HG03039 (cell line): Measurements from ENCODE around the gene DOCK3.

Experiments used
- ATAC-seq: cut with Tn5 transposase; IDR thresholded peaks from one replicate; pipeline ENCODE4 v1.9.1; 2021; ENCODE audit warnings: mild to moderate bottlenecking, moderate library complexity; ENCODE audit not compliant: unreplicated experiment

The DOCK3 gene, protein sequence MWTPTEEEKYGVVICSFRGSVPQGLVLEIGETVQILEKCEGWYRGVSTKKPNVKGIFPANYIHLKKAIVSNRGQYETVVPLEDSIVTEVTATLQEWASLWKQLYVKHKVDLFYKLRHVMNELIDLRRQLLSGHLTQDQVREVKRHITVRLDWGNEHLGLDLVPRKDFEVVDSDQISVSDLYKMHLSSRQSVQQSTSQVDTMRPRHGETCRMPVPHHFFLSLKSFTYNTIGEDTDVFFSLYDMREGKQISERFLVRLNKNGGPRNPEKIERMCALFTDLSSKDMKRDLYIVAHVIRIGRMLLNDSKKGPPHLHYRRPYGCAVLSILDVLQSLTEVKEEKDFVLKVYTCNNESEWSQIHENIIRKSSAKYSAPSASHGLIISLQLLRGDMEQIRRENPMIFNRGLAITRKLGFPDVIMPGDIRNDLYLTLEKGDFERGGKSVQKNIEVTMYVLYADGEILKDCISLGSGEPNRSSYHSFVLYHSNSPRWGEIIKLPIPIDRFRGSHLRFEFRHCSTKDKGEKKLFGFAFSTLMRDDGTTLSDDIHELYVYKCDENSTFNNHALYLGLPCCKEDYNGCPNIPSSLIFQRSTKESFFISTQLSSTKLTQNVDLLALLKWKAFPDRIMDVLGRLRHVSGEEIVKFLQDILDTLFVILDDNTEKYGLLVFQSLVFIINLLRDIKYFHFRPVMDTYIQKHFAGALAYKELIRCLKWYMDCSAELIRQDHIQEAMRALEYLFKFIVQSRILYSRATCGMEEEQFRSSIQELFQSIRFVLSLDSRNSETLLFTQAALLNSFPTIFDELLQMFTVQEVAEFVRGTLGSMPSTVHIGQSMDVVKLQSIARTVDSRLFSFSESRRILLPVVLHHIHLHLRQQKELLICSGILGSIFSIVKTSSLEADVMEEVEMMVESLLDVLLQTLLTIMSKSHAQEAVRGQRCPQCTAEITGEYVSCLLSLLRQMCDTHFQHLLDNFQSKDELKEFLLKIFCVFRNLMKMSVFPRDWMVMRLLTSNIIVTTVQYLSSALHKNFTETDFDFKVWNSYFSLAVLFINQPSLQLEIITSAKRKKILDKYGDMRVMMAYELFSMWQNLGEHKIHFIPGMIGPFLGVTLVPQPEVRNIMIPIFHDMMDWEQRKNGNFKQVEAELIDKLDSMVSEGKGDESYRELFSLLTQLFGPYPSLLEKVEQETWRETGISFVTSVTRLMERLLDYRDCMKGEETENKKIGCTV (N-terminal part only)

DNA sequence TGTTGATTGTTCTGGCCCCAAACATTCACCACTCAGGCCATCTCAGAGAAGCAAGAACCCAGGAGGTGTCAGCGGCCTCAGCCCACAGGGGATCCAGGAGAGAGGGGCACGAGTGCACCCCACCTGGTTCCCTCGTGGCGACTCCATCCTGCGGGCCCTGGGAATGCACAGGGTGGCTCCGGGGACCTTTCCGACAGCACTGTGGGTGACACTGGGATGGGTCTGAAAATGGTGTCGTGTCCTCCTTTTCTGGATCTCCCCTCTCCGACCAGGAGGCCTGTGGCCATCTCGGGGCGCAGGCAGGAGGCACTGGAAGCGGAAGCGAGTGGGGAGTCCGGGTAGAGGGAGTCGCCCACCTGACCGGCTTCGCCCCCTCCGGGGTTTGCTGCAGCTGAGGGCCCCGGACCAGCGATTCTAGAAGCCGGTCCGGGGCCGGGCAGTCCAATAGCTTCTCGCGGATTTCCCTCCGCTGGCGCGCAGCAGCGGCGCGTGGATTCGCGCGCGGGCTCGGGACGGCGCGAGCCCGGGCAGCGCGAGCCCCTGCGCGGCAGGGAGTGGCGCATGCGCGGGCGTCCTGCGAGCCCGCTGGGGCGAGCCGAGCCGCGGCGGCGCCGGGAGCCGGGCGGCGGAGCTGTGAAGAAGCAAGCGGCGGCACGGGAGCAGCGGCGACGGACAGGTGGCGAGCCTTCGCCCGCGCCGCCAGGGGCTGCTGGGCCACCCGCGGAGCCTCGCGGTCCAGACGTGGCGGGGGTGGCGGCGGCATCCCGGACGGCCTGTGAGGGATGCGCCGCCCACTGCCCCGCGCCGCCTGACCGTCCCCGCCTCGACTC is at the start of gene DOCK3:
TSS of gene DOCK3 (plus strand) at position 579 of the 830 bp plus-strand sequence. CDS start 337 bp downstream, outside the sequence.
- ATAC-seq: peak; percentile 45

DNA sequence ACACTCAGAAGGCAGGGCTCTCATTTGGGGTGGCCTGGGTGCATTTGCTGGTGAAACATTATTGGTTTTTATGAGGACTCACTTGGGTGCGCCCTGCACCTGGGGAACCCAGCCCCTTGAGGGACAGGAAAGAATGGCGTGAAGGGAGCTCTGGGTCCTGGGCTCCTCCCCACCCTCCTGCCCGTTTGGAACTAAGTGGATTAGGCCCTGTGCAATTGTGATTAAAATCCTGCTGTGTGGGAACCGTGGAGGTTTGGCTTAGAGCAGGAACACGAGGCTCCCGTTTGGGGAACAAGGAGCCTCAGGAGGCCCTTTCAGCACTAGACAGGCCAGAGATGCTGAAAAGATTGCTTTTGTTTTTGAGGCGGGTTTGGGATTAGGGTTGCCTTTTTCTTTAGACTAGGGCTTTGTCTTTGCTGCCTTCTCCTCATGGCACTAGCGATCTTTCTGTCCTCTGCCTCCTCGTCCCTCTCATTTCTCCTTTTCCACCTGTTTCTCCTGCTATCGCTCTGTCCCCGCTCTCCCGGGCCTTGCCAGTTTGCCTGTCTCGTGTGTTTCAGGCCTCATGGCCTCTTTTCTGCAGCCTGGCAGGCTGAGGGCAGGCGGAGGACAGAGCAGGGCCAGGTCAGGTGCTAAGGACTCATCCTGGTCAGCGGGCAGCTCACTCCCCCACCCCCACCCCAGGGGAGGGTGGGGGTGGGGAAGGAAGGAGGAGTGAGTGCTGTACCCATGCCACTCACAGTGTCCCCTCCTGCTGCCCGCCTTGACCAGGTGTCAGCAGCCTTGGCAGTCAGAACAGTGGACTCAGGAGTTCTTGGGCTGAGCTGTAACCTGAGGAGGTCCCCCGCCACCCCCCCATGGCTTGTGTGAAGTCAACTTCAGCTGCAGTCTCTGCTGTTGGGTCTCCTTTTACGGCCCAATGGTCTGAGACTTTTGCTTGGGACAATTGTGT is 49.2 kb upstream of the DOCK3 start:
- ATAC-seq: no peak

DNA sequence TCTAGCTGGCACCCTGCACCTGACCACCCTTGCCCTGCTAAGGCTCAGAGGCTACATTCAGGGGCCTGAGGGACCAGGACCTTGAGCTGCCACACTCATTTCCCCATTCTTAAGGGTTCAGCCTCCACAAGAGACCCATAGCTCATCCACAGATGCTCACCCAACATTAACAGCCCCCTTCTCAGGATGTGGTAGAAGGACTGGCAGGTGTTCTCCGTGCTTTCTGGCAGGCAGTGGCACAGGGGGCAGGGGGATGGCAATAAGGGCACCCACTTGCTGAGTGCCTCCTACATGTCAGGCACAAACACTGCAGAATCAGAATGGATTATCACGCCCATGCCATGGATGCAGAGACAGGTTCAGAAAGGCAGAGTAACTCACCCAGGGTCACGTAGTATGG is 48.3 kb upstream of the DOCK3 start:
- ATAC-seq: no peak

DNA sequence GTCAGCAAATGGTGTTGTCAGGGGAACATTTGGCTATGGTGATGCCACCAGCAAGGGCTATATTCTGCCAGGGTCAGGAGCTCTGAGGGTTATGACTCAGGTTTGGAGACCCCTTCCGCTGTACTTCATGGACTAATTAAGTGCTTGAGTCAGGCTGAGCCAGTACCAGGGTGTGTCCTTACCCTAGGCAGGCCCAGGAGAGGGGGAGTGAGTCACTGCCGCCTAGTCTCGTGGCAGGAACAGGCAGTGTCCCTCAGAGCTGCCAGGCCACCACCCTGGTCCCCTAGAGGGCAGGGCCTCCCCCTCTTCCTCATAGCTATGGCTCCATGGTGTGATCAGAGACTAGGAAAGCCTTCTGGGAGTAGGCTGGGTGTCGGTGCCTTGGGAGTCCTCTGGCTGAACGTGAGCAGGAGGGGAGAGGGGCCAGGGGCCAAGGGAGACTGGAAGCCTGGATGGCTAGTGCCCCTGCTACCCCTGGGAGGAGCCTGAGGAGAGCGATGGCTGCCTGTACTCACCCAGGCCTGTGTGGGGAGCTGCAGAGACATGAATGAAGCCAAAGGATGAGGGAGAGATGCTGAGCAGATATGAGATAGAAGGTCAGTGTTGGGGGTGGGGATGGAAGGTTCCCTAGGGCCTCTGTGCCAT is 47.2 kb upstream of the DOCK3 start:
- ATAC-seq: no peak

DNA sequence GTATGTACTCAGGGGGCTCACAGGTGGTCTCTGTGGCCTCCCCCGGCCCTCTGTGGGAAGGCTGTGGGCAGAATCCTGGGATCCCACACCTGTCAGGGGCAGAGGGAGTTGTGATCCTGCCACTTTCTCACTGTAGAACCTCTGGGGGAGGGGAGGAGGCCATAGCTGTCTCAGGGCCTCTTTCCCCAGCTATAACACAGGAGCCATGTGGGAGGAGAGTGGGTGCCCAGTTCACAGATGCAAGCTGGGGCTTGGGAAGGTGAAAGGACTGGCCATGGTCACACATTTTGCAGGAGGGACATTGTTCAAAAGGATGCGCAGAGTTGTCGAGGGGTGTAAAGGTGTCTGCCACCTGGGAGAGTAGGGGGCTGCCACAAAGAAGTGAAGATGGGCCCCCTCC is 46.1 kb upstream of the DOCK3 start:
- ATAC-seq: no peak

DNA sequence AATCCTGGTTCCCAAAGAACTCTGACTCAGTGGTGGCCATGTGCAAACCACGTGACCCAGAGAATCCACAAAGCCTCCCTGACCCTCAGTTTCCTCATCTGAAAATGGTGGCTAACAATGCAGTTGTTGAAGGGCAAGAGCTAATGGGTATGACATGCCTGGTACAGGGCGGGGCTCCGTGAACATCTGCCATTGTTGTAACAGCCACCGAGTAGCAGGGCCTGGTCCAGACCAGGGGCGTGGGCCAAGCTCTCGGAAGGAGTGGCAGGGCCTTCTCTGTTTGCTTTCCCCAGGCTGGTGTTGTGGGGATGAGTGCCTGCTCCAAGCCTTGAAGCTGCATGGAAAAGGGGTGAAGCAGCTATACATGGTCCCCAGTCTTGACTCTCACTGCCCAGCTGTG is 44.3 kb upstream of the DOCK3 start:
- ATAC-seq: no peak

DNA sequence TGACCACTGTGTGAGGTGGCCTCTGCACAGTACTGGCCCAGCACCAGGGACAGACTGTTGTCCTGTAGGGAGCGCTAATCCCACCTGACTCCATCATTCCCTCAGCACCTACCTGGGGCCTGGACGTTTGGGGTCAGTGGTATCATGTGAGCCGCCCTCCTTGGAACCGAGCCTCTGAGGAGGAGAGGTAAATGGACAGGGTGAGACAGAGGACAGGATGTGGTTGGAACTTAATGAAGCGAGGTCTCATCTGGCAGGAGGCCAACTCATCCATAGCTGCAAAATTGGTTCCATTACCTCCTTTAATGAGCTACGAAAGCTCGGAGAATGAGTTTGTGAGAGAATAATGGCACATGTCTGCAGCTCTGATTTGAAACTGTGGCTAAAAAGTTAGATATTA is 43.9 kb upstream of the DOCK3 start:
- ATAC-seq: no peak

DNA sequence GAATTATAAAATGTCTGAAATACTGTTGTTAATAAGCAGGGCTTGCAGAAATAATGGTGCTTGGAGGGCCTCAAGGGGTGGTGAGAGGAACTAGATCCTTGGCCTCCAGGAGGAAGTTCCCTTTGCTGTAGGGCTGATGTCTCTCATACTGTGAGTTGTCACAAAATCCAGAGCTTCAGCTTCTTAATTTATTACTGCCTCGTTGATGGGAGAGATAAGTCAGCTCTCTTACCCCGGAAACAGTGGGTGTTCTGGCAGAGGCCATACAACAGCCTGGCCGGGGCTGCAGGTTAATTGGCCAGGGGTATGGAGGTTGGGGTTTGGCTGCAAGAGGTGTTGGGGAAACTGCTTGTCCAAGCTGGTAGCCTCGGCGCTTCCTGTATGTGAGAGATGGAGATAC is 42.3 kb upstream of the DOCK3 start:
- ATAC-seq: no peak

DNA sequence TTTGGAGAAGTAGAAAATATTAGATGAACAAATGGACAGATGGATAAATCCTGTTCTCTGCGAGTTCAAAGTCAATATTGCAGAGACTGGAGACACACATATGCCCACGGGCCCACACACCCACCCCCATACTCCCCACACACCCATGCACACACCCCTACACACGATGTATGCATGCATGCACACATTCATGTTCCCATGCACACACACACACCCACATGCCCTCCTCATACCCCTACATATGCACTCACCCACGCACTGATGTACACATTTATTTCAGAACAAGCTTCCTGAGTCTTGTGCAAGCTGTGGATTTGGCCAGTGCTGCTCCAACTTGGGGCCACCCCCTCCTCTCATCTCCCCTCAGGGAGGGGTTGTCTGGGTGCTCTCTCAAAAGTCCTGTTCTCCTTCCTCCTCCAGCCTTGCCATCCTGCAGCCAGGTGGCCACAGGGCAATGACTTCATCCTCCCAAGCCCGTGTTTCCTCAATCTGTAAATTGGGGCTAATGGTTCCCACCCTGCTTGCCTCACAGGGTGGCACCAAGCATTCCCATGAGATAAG is 41.4 kb upstream of the DOCK3 start:
- ATAC-seq: no peak

DNA sequence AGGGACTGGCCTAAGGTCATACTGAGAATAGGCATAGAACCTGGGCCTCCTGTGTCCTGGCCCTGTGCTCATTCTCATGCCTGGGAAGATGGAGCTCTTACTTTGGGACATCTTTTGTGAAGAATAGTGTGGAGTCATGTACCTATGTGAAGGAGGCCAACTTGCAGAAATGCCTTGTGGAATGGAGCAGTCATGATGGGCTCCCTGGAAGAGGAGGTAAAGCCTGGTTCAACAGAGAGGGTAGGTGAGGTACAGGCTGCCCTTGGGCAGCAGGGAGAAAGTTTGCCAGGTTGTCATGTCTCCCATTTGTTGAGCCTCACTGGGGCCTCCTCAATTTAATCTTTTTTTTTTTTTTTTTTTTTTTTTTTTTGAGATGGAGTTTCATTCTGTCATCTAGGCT is 39.7 kb upstream of the DOCK3 start:
- ATAC-seq: no peak

DNA sequence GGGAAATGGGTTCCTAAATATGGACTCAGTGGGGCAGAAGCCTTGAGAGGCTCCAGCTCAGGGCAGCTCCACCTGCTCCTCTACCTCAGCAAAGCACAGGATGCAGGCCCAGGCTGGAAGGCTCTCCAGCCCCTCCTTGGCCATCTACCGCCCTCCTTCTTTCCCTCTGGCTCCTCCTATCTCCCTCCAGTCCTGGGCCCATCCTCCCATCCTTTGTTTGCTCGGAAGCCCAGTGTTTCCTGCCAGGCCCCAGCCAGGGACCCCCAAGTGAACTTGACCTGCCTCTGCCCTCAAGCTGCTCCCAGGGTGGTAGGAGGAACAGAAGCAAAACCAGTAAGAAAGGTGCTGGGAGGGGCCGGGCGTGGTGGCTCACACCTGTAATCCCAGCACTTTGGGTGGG is 37.7 kb upstream of the DOCK3 start:
- no peak for ATAC-seq

DNA sequence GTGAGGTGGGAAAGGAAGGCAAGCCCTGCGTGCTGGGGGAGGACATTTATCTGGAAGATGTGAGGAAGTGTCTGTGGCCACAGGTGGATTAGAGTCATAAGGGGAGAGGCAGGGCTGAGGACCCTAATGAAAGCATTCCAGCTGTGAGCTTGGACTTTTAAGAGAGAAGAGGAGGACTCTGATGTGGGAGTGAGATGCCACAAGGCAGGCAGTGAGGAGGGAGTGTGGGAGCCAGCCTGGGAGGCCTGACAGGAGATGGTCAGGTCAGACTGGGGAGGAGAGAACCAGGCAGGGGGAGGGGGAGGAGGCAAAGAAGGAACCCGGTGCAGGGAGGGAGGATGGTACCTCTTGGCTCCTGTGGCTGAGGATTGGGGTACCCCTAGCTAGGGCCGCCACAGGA is 36.8 kb upstream of the DOCK3 start:
- no peak for ATAC-seq

DNA sequence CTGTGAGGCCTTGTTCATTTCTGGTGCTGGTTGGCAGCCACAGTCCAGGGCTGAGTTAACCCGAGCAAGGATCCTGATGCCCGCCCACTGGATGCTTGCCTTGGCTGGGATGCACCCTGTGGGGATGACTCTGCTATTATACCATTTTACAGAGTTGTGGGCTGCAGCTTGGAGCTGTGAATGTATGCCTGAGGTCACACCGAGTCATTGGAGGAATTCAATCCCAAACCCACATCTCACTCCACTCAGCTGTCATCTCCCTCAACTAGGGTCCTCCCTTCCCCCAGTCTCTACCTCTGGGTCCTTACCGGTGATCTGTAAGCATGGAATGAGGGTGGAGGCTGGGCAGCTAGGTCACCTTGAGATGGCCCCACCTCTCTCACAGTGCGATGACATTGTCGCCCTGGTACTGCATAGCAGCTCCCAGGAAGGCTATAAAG is 35.7 kb upstream of the DOCK3 start:
- no peak for ATAC-seq

DNA sequence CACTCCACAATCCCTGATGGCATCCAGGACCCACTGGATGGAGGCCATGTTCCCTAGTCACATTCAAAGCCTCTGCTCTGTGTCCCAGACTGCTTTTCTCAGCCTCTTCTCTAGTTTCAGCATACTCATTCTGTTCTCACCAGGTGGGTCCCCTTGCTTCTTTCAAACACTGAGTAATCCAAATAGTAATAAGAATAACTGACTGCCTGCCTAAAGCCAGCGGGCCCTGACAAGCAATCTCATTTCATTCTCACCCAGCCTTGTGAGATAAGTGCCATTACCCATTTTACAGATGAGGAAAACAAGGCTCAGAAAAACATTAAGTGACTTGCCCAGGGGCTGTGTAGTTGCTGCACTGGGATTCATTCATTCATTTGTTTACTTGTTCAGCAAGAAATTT is 32.3 kb upstream of the DOCK3 start:
- ATAC-seq: no peak

DNA sequence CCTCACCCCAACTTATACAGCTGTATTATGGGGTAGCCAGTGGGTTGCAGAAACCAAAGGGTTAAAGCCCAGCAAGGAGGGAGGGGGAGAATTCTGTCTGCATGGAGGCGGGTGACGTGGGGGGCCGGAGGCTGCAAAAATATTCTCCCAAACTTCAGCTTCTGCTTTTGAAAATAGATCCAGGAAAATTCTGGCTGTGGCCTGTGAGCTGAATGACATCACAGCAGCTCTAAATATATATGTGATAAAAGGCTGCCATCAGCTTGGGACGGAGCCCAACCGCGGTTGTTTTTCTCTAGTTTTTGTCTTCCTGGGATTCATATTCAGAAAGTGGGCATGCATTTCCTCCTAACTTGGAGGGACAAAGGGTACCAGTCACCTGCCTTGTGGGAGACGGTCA is 30.2 kb upstream of the DOCK3 start:
- ATAC-seq: no peak

DNA sequence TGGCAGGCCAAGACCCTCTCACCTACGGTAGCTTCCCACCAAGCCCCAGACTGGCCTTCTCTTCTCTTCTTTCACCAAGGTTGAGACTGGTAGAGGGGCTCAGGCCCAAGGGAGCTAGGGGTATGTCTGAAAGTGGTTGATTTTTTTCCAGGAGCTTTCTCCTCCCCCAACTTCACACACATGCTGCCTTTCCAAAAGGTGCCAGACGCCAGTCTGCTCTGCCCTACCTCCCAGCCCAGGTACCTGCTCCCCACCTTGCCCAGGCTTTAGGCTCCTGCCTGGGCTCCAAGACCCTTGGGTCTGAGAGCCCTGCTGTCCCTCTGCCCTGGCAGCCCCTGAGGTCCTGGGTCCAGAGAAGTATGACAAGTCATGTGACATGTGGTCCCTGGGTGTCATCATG is 29.3 kb upstream of the DOCK3 start:
- no peak for ATAC-seq

DNA sequence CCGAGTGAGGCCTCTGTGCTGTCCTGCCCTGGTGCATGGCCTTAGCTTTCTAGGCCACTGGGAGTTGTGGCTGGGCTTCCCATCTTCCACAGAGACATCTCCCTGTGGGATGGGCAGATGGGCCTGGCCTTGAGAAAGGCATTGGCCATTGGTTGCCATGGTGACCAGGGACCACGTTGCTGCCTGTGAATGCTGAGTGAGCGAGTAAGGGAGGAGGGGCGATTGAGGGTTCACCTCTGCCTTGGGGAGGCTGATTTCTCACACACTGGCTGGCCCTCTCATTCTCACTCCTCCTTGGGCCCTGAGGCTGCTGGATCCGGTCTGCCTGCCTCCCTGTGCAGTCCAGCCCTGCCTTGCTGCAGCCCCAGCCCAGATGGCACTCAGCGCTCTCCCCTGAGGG is 26.4 kb upstream of the DOCK3 start:
- no peak for ATAC-seq

DNA sequence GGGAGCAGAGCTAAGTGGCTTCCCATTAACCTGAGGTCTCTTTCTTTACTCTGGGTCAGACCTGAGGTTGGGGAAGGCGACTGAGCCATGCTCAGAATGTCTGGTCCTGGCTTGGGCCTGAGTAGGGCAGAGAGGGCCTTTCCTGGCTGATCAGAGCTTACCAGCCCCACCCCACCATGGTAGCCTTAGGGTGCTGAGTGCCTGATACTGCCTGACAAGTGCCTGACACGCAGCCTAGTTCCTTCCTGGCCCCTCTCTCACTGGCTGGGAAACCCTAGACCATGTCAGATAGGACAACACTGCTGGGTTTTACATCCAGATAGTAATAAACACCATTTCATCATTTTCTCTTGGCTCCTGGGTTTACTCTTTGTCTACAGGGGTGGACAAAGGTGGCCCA is 25.8 kb upstream of the DOCK3 start:
- no peak for ATAC-seq
